ENCODE measurements around the gene IL19.

Gene IL19

GRCh38 chr1:206766251-206766856 is 4.2 kb upstream of the IL19 start:
- Mint-ChIP-seq H3K9me3 (peaks cover 13% of the 10 kb centered on the region), H3K27me3 (ENCODE audit: low read depth, poor library complexity) (peaks cover 21% of the 10 kb centered on the region), H3K27ac (no peak overlapping the region), H3K4me3 (no peak overlapping the region), H3K4me1 (peaks cover 56% of the 10 kb centered on the region), H3K36me3 (ENCODE audit: low read depth) (no peaks in the 10 kb centered on the region)
- peak; percentile 30 for DNase-seq
- no peak for TF ChIP-seq CTCF (IDR thresholded peaks at IDR 0.05)

GRCh38 chr1:206768472-206769303 is 1.9 kb upstream of the IL19 start:
- no peak for DNase-seq

GRCh38 chr1:206769304-206769731 is 1.3 kb upstream of the IL19 start:
- DNase-seq: no peak
- H3K4me3 Mint-ChIP-seq: no peak overlapping the region
- peaks cover 74% of the 10 kb centered on the region for H3K4me1 Mint-ChIP-seq
- H3K27ac Mint-ChIP-seq: no peak overlapping the region
- peaks cover 21% of the 10 kb centered on the region for H3K27me3 Mint-ChIP-seq (ENCODE audit: low read depth, poor library complexity)
- no peak for TF ChIP-seq CTCF (IDR thresholded peaks at IDR 0.05)
- peaks cover 3% of the 10 kb centered on the region for H3K9me3 Mint-ChIP-seq
- H3K36me3 Mint-ChIP-seq (ENCODE audit: low read depth): no peaks in the 10 kb centered on the region

More at GRCh38 chr1:206768472-206769303, 1.9 kb upstream of the IL19 start:
- Mint-ChIP-seq H3K27ac (no peak overlapping the region), H3K9me3 (peaks cover 7% of the 10 kb centered on the region), H3K36me3 (ENCODE audit: low read depth) (no peaks in the 10 kb centered on the region), H3K4me3 (no peak overlapping the region), H3K27me3 (ENCODE audit: low read depth, poor library complexity) (peaks cover 22% of the 10 kb centered on the region), H3K4me1 (peaks cover 69% of the 10 kb centered on the region)
- TF ChIP-seq CTCF (IDR thresholded peaks at IDR 0.05): no peak

- Mint-ChIP-seq H3K4me3 (peak overlapping the region; percentile 59), H3K36me3 (ENCODE audit: low read depth) (no peaks in the 10 kb centered on the region), H3K27ac (no peak overlapping the region), H3K4me1 (peaks cover 70% of the 10 kb centered on the region), H3K9me3 (no peaks in the 10 kb centered on the region), H3K27me3 (ENCODE audit: low read depth, poor library complexity) (peaks cover 14% of the 10 kb centered on the region)
- no peak for TF ChIP-seq CTCF (IDR thresholded peaks at IDR 0.05)
- no peak for DNase-seq
Measured at GRCh38 chr1:206771338-206771692, 742 bp downstream of the IL19 start.

GRCh38 chr1:206772243-206772937 is 1.8 kb downstream of the IL19 start, which contains the start of gene IL10:
Gene IL10, minus strand, starts transcription at chr1:206772494. Its CDS starts 59 bp downstream, at chr1:206772435.
- Mint-ChIP-seq H3K4me3 (no peak within 1 kb of the TSS), H3K27me3 (ENCODE audit: low read depth, poor library complexity) (peaks cover 13% of the 10 kb centered on the region), H3K9me3 (no peaks in the 10 kb centered on the region), H3K27ac (peak within 1 kb of the TSS; percentile 56), H3K4me1 (peaks cover 60% of the 10 kb centered on the region), H3K36me3 (ENCODE audit: low read depth) (no peaks in the 10 kb centered on the region)
- no peak for DNase-seq
- TF ChIP-seq CTCF (IDR thresholded peaks at IDR 0.05): no peak
